DND-41 (cell line): ENCODE results near the gene HAUS6.

Experiments used
- EZH2 ChIP-seq: IDR thresholded peaks from 3 replicates; pipeline ENCODE4 v1.6.1; 2012; ENCODE audit warnings: borderline replicate concordance, low read depth, mild to moderate bottlenecking, moderate library complexity, low read length, inconsistent platforms; ENCODE audit not compliant: severe bottlenecking
- TF ChIP-seq, protein P1 (sequence below): IDR thresholded peaks from 2 replicates; pipeline ENCODE4 v1.5.1; 2012; ENCODE audit warnings: borderline replicate concordance, low read length, moderate library complexity, mild to moderate bottlenecking; ENCODE audit not compliant: poor library complexity, severe bottlenecking; ENCODE audit errors: extremely low read depth

DNA sequence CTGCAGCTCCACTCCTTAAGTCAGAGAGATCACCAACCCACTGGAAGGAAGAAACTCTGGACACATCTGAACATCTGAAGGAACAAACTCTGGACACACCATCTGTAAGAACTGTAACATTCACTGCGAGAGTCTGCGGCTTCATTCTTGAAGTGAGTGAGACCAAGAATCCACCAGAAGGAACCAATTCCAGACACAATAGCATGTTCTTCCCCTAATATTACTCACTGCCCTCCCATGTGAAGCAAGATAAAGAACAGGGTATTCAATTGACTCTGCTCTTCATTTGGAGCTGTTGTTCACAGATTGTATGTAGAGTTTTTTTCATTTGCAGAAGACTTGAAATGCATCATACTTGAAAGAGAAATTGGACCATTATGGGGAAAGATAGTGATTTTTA, 80.5 kb downstream of the HAUS6 start:
- TF ChIP-seq, protein P1, sequence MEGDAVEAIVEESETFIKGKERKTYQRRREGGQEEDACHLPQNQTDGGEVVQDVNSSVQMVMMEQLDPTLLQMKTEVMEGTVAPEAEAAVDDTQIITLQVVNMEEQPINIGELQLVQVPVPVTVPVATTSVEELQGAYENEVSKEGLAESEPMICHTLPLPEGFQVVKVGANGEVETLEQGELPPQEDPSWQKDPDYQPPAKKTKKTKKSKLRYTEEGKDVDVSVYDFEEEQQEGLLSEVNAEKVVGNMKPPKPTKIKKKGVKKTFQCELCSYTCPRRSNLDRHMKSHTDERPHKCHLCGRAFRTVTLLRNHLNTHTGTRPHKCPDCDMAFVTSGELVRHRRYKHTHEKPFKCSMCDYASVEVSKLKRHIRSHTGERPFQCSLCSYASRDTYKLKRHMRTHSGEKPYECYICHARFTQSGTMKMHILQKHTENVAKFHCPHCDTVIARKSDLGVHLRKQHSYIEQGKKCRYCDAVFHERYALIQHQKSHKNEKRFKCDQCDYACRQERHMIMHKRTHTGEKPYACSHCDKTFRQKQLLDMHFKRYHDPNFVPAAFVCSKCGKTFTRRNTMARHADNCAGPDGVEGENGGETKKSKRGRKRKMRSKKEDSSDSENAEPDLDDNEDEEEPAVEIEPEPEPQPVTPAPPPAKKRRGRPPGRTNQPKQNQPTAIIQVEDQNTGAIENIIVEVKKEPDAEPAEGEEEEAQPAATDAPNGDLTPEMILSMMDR, result no peak
- TF ChIP-seq EZH2, result no peak
